Measurements from ENCODE around the gene PRR33.

- TF ChIP-seq CTCF (conservative IDR thresholded peaks at IDR 0.05; ENCODE audit: low read length): no peak
- TF ChIP-seq EZH2phosphoT487 (IDR thresholded peaks at IDR 0.05; ENCODE audit: borderline replicate concordance): no peak
These were observed 45.2 kb downstream of the PRR33 start for GRCh38 chr11:1846453-1846932.
